Measurements from ENCODE around the gene CDK5RAP2. TPM values are rescaled to one million over a fixed set of nuclear protein-coding genes. Genes with fewer than 3 reads are reported as not detected.
A peak's percentile ranks its signal among the peaks of the same experiment; 100 is the strongest.

Gene CDK5RAP2
- total and polyA plus RNA-seq, 2 experiments from 2014 or later: 52.6 to 77.0 TPM

- no peak overlapping the region for H3K4me3 ChIP-seq
- no peak overlapping the region for H3K27ac ChIP-seq
- no peaks in the 10 kb centered on the region for H3K9me3 ChIP-seq (ENCODE audit: low read depth)
- H3K27me3 ChIP-seq (replicated peaks; ENCODE audit: insufficient read depth): no peaks in the 10 kb centered on the region
- DNase-seq: peak; percentile 55
- H3K4me2 ChIP-seq (ENCODE audit: unreplicated experiment): no peak overlapping the region
- 62 to 66% methylated on average over 9 of the region's 9 CpGs for WGBS, 2 experiments (ENCODE audit: low coverage in 1 of 2, low lambda C conversion rate in 2 of 2, missing lambda C conversion rate in 2 of 2)
- peaks cover 17% of the 10 kb centered on the region for H3F3A ChIP-seq (ENCODE audit: insufficient read depth)
- no peaks in the 10 kb centered on the region for H3K79me2 ChIP-seq (ENCODE audit: insufficient read depth)
- peaks cover 9% of the 10 kb centered on the region; the same call in 1 of the 2 replicates for H3K36me3 ChIP-seq (ENCODE audit: low read depth)
- peaks cover 30% of the 10 kb centered on the region for H3K4me1 ChIP-seq (ENCODE audit: insufficient read depth)
- no peak overlapping the region for H2AFZ ChIP-seq
- H3K9ac ChIP-seq: no peak overlapping the region
- H4K20me1 ChIP-seq (ENCODE audit: insufficient read depth): no peaks in the 10 kb centered on the region
- H3K9me2 ChIP-seq (ENCODE audit: insufficient read depth): no peaks in the 10 kb centered on the region
- TF ChIP-seq EZH2 (IDR thresholded peaks at IDR 0.05; ENCODE audit: insufficient read depth, poor library complexity, severe bottlenecking) (no peak), EZH2phosphoT487 (IDR thresholded peaks at IDR 0.05; ENCODE audit: insufficient read depth, low read depth) (no peak)
- in situ Hi-C loops (cut with MboI): loop anchor here (25.0 kb wide), 1 partner anchor 1120 kb away; the partner anchor contains the start of gene BRINP1
Observed at GRCh38 chr9:120482424-120483186, 97.4 kb downstream of the CDK5RAP2 start.

GRCh38 chr9:120481846-120482245 lies 98.1 kb downstream of the CDK5RAP2 start:
- H3K4me1 ChIP-seq (ENCODE audit: insufficient read depth): peaks cover 38% of the 10 kb centered on the region
- no peak overlapping the region for H2AFZ ChIP-seq
- H3K9ac ChIP-seq: no peak overlapping the region
- no peaks in the 10 kb centered on the region for H3K9me2 ChIP-seq (ENCODE audit: insufficient read depth)
- peaks cover 24% of the 10 kb centered on the region for H3F3A ChIP-seq (ENCODE audit: insufficient read depth)
- no peaks in the 10 kb centered on the region for H3K9me3 ChIP-seq (ENCODE audit: low read depth)
- no peaks in the 10 kb centered on the region for H3K27me3 ChIP-seq (replicated peaks; ENCODE audit: insufficient read depth)
- H3K79me2 ChIP-seq (ENCODE audit: insufficient read depth): no peaks in the 10 kb centered on the region
- H3K4me3 ChIP-seq: no peak overlapping the region
- 97 to 100% methylated on average over 2 of the region's 2 CpGs for WGBS, 2 experiments (ENCODE audit: low coverage in 1 of 2, low lambda C conversion rate in 2 of 2, missing lambda C conversion rate in 2 of 2)
- in situ Hi-C loops (cut with MboI): loop anchor here (25.0 kb wide), 1 partner anchor 1120 kb away; the partner anchor contains the start of gene BRINP1
- no peak for TF ChIP-seq EZH2 (IDR thresholded peaks at IDR 0.05; ENCODE audit: insufficient read depth, poor library complexity, severe bottlenecking)
- TF ChIP-seq EZH2phosphoT487 (IDR thresholded peaks at IDR 0.05; ENCODE audit: insufficient read depth, low read depth): no peak
- H3K36me3 ChIP-seq (ENCODE audit: low read depth): peaks cover 4% of the 10 kb centered on the region; the same call in 1 of the 2 replicates
- no peak for DNase-seq
- H3K27ac ChIP-seq: no peak overlapping the region
- H4K20me1 ChIP-seq (ENCODE audit: insufficient read depth): no peaks in the 10 kb centered on the region
- H3K4me2 ChIP-seq (ENCODE audit: unreplicated experiment): no peak overlapping the region

GRCh38 chr9:120481248-120481647 lies 98.7 kb downstream of the CDK5RAP2 start:
- peaks cover 29% of the 10 kb centered on the region for H3F3A ChIP-seq (ENCODE audit: insufficient read depth)
- no peak overlapping the region for H3K27ac ChIP-seq
- no peaks in the 10 kb centered on the region for H3K9me3 ChIP-seq (ENCODE audit: low read depth)
- WGBS, 2 experiments (ENCODE audit: low coverage in 1 of 2, low lambda C conversion rate in 2 of 2, missing lambda C conversion rate in 2 of 2): 100% methylated on average over 1 of the region's 1 CpG
- in situ Hi-C loops (cut with MboI): loop anchor here (25.0 kb wide), 1 partner anchor 1119 kb away; the partner anchor contains the start of gene BRINP1
- H3K79me2 ChIP-seq (ENCODE audit: insufficient read depth): no peaks in the 10 kb centered on the region
- no peak overlapping the region for H3K4me2 ChIP-seq (ENCODE audit: unreplicated experiment)
- H3K4me1 ChIP-seq (ENCODE audit: insufficient read depth): peaks cover 41% of the 10 kb centered on the region
- no peaks in the 10 kb centered on the region for H4K20me1 ChIP-seq (ENCODE audit: insufficient read depth)
- no peaks in the 10 kb centered on the region for H3K36me3 ChIP-seq (ENCODE audit: low read depth)
- H3K9ac ChIP-seq: no peak overlapping the region
- DNase-seq: peak; percentile 29
- no peak for TF ChIP-seq EZH2 (IDR thresholded peaks at IDR 0.05; ENCODE audit: insufficient read depth, poor library complexity, severe bottlenecking)
- no peak for TF ChIP-seq EZH2phosphoT487 (IDR thresholded peaks at IDR 0.05; ENCODE audit: insufficient read depth, low read depth)
- no peak overlapping the region for H3K4me3 ChIP-seq
- H3K9me2 ChIP-seq (ENCODE audit: insufficient read depth): no peaks in the 10 kb centered on the region
- H2AFZ ChIP-seq: no peak overlapping the region
- no peaks in the 10 kb centered on the region for H3K27me3 ChIP-seq (replicated peaks; ENCODE audit: insufficient read depth)

- Histone ChIP-seq H3K4me1 (ENCODE audit: insufficient read depth) (peaks cover 47% of the 10 kb centered on the region), H3K9me2 (ENCODE audit: insufficient read depth) (no peaks in the 10 kb centered on the region), H3K27me3 (replicated peaks; ENCODE audit: insufficient read depth) (no peaks in the 10 kb centered on the region), H4K20me1 (ENCODE audit: insufficient read depth) (no peaks in the 10 kb centered on the region), H3K79me2 (ENCODE audit: insufficient read depth) (no peaks in the 10 kb centered on the region), H3F3A (ENCODE audit: insufficient read depth) (peaks cover 34% of the 10 kb centered on the region), H3K27ac (no peak overlapping the region), H3K4me3 (no peak overlapping the region), H3K9me3 (ENCODE audit: low read depth) (no peaks in the 10 kb centered on the region), H3K36me3 (ENCODE audit: low read depth) (no peaks in the 10 kb centered on the region), H3K4me2 (ENCODE audit: unreplicated experiment) (no peak overlapping the region), H3K9ac (no peak overlapping the region), H2AFZ (no peak overlapping the region)
- in situ Hi-C loops (cut with MboI): loop anchor here (25.0 kb wide), 1 partner anchor 1118 kb away; the partner anchor contains the start of gene BRINP1
- DNase-seq: peak; percentile 39
- 5 to 8% methylated on average over 1 of the region's 1 CpG for WGBS, 2 experiments (ENCODE audit: low coverage in 1 of 2, low lambda C conversion rate in 2 of 2, missing lambda C conversion rate in 2 of 2)
- no peak for TF ChIP-seq EZH2 (IDR thresholded peaks at IDR 0.05; ENCODE audit: insufficient read depth, poor library complexity, severe bottlenecking)
- TF ChIP-seq EZH2phosphoT487 (IDR thresholded peaks at IDR 0.05; ENCODE audit: insufficient read depth, low read depth): no peak
Observed at GRCh38 chr9:120480707-120481106, 99.3 kb downstream of the CDK5RAP2 start.
